GM12878 (cell line): ENCODE results near the gene AZGP1. TPM values are rescaled to one million over a fixed set of nuclear protein-coding genes. Genes with fewer than 3 reads are reported as not detected.

ENCODE experiments used
- ATAC-seq: fragments of 200-7000 bp; cut with Tn5 transposase; 3 replicates; pipeline ENCODE4 v1.9.1; 2020; ENCODE audit warnings: mild to moderate bottlenecking, moderate library complexity
- BruUV-seq: library from RNA; stranded (reverse); fragments of 400-500 nt; replicated peaks from 2 replicates; lab custom pipeline; 2021; lab: Mats Ljungman, UMichigan
- CTCF ChIA-PET: fragments of 300-600 bp; sonication (Branson Sonifier 250); formaldehyde crosslinking; extraction: SDS; loops from one replicate; lab custom pipeline; 2021; ENCODE audit warnings: inconsistent platforms; lab: Yijun Ruan, JAX
- POLR2A ChIA-PET: fragments of 350-600 bp; formaldehyde crosslinking; extraction: SDS; loops from one replicate; lab custom pipeline; 2021; ENCODE audit warnings: inconsistent platforms; lab: Charles Lee
- RAD21 ChIA-PET: fragments of 300-600 bp; sonication (Branson Sonifier 250); formaldehyde crosslinking; loops from one replicate; lab custom pipeline; 2023; ENCODE audit warnings: antibody characterized with exemption; ENCODE audit not compliant: unreplicated experiment; lab: Charles Lee
- SMC1A ChIA-PET: fragments of 300-600 bp; sonication (Branson Sonifier 250); formaldehyde crosslinking; loops from one replicate; lab custom pipeline; 2023; ENCODE audit not compliant: unreplicated experiment, uncharacterized antibody; lab: Charles Lee
- DNase-seq: peaks from one replicate; pipeline ENCODE4 v3.0.0-alpha.2; 2011; ENCODE audit warnings: low read depth, low spot score
- FAIRE-seq: peaks from 3 replicates; lab custom pipeline; 2011; peaks lifted over from hg19 to GRCh38; lab: Jason Lieb, UNC
- H2AFZ ChIP-seq: 2 replicates; pipeline ENCODE4 v1.6.0; 2011; ENCODE audit warnings: low read depth, low read length, control low read depth; ENCODE audit not compliant: control insufficient read depth
- H3K27ac ChIP-seq: 2 replicates; pipeline ENCODE4 v1.5.1; 2011; ENCODE audit warnings: control low read depth; ENCODE audit not compliant: control insufficient read depth, insufficient read depth
- H3K27me3 ChIP-seq, 2 experiments: replicated peaks in 1 of 2; 2 replicates each; pipeline versions ENCODE4 v1.6.0 to v1.6.1; 2011; ENCODE audit warnings: low read length in 1 of 2; ENCODE audit not compliant: control insufficient read depth in 2 of 2, insufficient read depth in 2 of 2
- H3K36me3 ChIP-seq, 2 experiments: 2 replicates each; pipeline ENCODE4 v1.5.1; 2011; ENCODE audit warnings: low read length in 1 of 2; ENCODE audit not compliant: control insufficient read depth in 2 of 2, insufficient read depth in 2 of 2
- H3K4me1 ChIP-seq: 2 replicates; pipeline ENCODE4 v1.6.1; 2011; ENCODE audit warnings: mild to moderate bottlenecking, low read length, moderate library complexity, mixed read lengths; ENCODE audit not compliant: control insufficient read depth, insufficient read depth
- H3K4me2 ChIP-seq: 2 replicates; pipeline ENCODE4 v1.6.0; 2011; ENCODE audit warnings: control low read depth; ENCODE audit not compliant: control insufficient read depth, insufficient read depth
- H3K4me3 ChIP-seq: fragments of 200-600 bp; sonication (generic); 2 replicates; pipeline ENCODE4 v1.5.1; 2016
- H3K79me2 ChIP-seq: 2 replicates; pipeline ENCODE4 v1.6.0; 2011; ENCODE audit warnings: low read length; ENCODE audit not compliant: control insufficient read depth, insufficient read depth
- H3K9ac ChIP-seq: 2 replicates; pipeline ENCODE4 v1.8.0; 2011; ENCODE audit warnings: low read length, control low read depth, mixed read lengths; ENCODE audit not compliant: control insufficient read depth, insufficient read depth
- H3K9me3 ChIP-seq: replicated peaks from 3 replicates; pipeline ENCODE4 v1.5.1; 2011; ENCODE audit warnings: mild to moderate bottlenecking, low read length; ENCODE audit not compliant: control insufficient read depth, insufficient read depth
- H4K20me1 ChIP-seq: 2 replicates; pipeline ENCODE4 v1.6.0; 2011; ENCODE audit not compliant: control insufficient read depth, insufficient read depth
- BACH1 ChIP-seq: fragments of 450-650 bp; IDR thresholded peaks from 2 replicates; pipeline ENCODE4 v1.6.1; 2017; ENCODE audit warnings: mild to moderate bottlenecking, borderline replicate concordance
- ETV6 ChIP-seq, 2 experiments: fragments of 450-650 bp in 1 of 2; IDR thresholded peaks in 1 of 2; conservative IDR thresholded peaks in 1 of 2; 2 replicates each; pipeline ENCODE4 v1.6.1; 2014; ENCODE audit warnings: antibody characterized with exemption in 1 of 2, borderline replicate concordance in 1 of 2, low read depth in 1 of 2, mild to moderate bottlenecking in 1 of 2, moderate library complexity in 1 of 2
- MAX ChIP-seq: IDR thresholded peaks from 2 replicates; pipeline ENCODE4 v1.6.1; 2012; ENCODE audit warnings: low read depth, low read length, improper control_type of control experiment
- POU2F2 ChIP-seq: IDR thresholded peaks from 3 replicates; pipeline ENCODE4 v1.6.1; 2011; ENCODE audit warnings: low read depth, mild to moderate bottlenecking, low read length, borderline replicate concordance
- SIN3A ChIP-seq: IDR thresholded peaks from 2 replicates; pipeline ENCODE4 v1.6.1; 2012; ENCODE audit warnings: low read depth, low read length, improper control_type of control experiment
- SRF ChIP-seq, 2 experiments: IDR thresholded peaks; 2 replicates each; pipeline ENCODE4 v1.6.1; 2011; ENCODE audit warnings: low read depth in 2 of 2, low read length in 2 of 2, mild to moderate bottlenecking in 1 of 2, moderate library complexity in 1 of 2
- ZBED1 ChIP-seq: IDR thresholded peaks from 2 replicates; pipeline ENCODE4 v1.6.1; 2016; ENCODE audit warnings: borderline replicate concordance
- ZBTB11 ChIP-seq: fragments of 450-650 bp; formaldehyde crosslinking; IDR thresholded peaks from 2 replicates; pipeline ENCODE4 v1.5.0; 2022; ENCODE audit warnings: mild to moderate bottlenecking, missing genetic modification characterization
- ZBTB40 ChIP-seq: fragments of 450-650 bp; IDR thresholded peaks from 2 replicates; pipeline ENCODE4 v1.6.1; 2016; ENCODE audit warnings: mild to moderate bottlenecking, moderate library complexity, borderline replicate concordance
- WGBS: methylation state at CpG from one replicate; pipeline ENCODE4 v1.1.6; 2016; ENCODE audit warnings: low lambda C conversion rate; ENCODE audit not compliant: insufficient replicate concordance, insufficient coverage; ENCODE audit errors: missing lambda C conversion rate; 5-methylcytosine and 5-hydroxymethylcytosine counted together
- in situ Hi-C: fragments of 300-500 bp; cut with MboI; formaldehyde crosslinking; loops from 9 replicates; pipeline ENCODE4 v1.14.3; 2018; ENCODE audit warnings: mixed read lengths
- intact Hi-C: fragments of 100-400 bp; cut with micrococcal nuclease; formaldehyde crosslinking; loops from one replicate; pipeline ENCODE4 v1.14.2; 2022; ENCODE audit not compliant: unreplicated experiment
- polyA plus RNA-seq, 11 experiments: library from polyadenylated mRNA; depleted of rRNA in 4 of 11; unstranded in 6 of 11; stranded (reverse) in 5 of 11; fragments of >200 nt; fragmentation: Nextera tagmentation in 4 of 11; fragmentation: Illumina TruSeq in 1 of 11; extraction: Ambion mirVana in 4 of 11; extraction: Trizol in 1 of 11; gene quantifications; 1 replicate in 1 of 11; 2 replicates in 10 of 11; pipeline versions ENCODE4 v1.2.1 to v1.2.3, GENCODE V29; 2011 to 2016; ENCODE audit warnings: inconsistent platforms in 2 of 11, missing spikeins in 2 of 11, low read depth in 1 of 11
- total RNA-seq, 4 experiments: library from RNA; depleted of rRNA in 3 of 4; stranded (reverse); fragments of >200 nt in 3 of 4; fragmentation: Illumina TruSeq in 1 of 4; extraction: Trizol in 1 of 4; gene quantifications; 2 replicates each; pipeline versions ENCODE4 v1.2.1 to v1.2.3, GENCODE V29; 2013 to 2021

AZGP1 gene
- total and polyA plus RNA-seq, 10 of the 15 experiments (the other 5 are each of a cell fraction or from before 2014, with no cell fraction given): 0.18 to 0.64 (median 0.29) TPM; not detected in 5

GRCh38 chr7:100015232-100016214 lies 39.7 kb upstream of the AZGP1 start, which contains the start of gene ZKSCAN1:
Gene ZKSCAN1 (plus strand): TSS chr7:100015596. CDS start chr7:100023507, 7,911 bp downstream.
- CTCF ChIA-PET: interaction anchor here (0.6 to 3.1 kb wide), 15 partner anchors 11 to 102 kb away, joined by 3 to 13 read pairs (median 4); partner anchors contain the start of genes TRIM4 and ZSCAN21
- FAIRE-seq (peak; percentile 31), ATAC-seq (peak; percentile 98), DNase-seq (peak; percentile 56)
- H3K79me2 ChIP-seq: peaks cover 41% of the 10 kb centered on the region
- BruUV-seq: no TSS peak
- H4K20me1 ChIP-seq: no peaks in the 10 kb centered on the region
- 1% methylated on average over 69 of the region's 70 CpGs for WGBS
- RAD21 ChIA-PET: interaction anchor here (0.6 to 2.2 kb wide), 10 partner anchors 8 to 115 kb away, joined by 3 to 7 read pairs (median 4); partner anchors contain the start of gene TRIM4
- POLR2A ChIA-PET: interaction anchor here (0.5 to 2.1 kb wide), 10 partner anchors 11 to 184 kb away, joined by 3 to 6 read pairs (median 4); partner anchors contain the start of genes LAMTOR4, MCM7 and TRIM4
- peak within 1 kb of the TSS; percentile 92 for H3K4me3 ChIP-seq
- H3K9me3 ChIP-seq: no peaks in the 10 kb centered on the region
- intact Hi-C loops (loop anchor here (5.0 kb wide), 1 partner anchor 67 kb away; the partner anchor contains the start of gene ZNF3), in situ Hi-C loops (no loop called here)
- peaks cover 4% of the 10 kb centered on the region; the same call in 1 of the 2 replicates for H3K4me1 ChIP-seq
- H3K27ac ChIP-seq: peak within 1 kb of the TSS; percentile 90
- SMC1A ChIA-PET: interaction anchor here (0.6 to 4.1 kb wide), 8 partner anchors 11 to 136 kb away, joined by 3 to 15 read pairs (median 3); partner anchors contain the start of gene LAMTOR4
- H3K9ac ChIP-seq: peak within 1 kb of the TSS; percentile 98
- H3K27me3 ChIP-seq: no peaks in the 10 kb centered on the region
- H3K36me3 ChIP-seq: peaks cover 0 to 4% of the 10 kb centered on the region in 2 experiments; a peak in 2 of 4 replicates
- peak within 1 kb of the TSS; percentile 93 for H3K4me2 ChIP-seq
- peak within 1 kb of the TSS; percentile 71 for H2AFZ ChIP-seq
- TF ChIP-seq ETV6 (conservative IDR thresholded peaks at IDR 0.05 in 1 of 2, IDR thresholded peaks at IDR 0.05 in 1 of 2; ENCODE audit: borderline replicate concordance in 1 of 2, low read depth in 1 of 2): peak in 1 of 2 experiments; percentile 44; a peak in 1 of 4 replicates
- TF ChIP-seq MAX: peak; percentile 67; the same call in 1 of the 2 replicates
- TF ChIP-seq BACH1: 0 out of 2 replicates have a peak, but pooled peaks have one; percentile 27
- TF ChIP-seq POU2F2: peak; percentile 85; the same call in 2 of the 3 replicates
- TF ChIP-seq SIN3A: peak; percentile 44; the same call in 1 of the 2 replicates
- peak; percentile 93 for TF ChIP-seq ZBTB40
- 0 out of 2 replicates have a peak, but pooled peaks have one; percentile 14 for TF ChIP-seq ZBED1
- peak; percentile 36; the same call in 1 of the 2 replicates for TF ChIP-seq ZBTB11
- no peak for TF ChIP-seq SRF (IDR thresholded peaks at IDR 0.05; ENCODE audit: low read depth in 2 of 2, low read length in 2 of 2)
